HL-60 (cell line): ENCODE measurements around the gene DNAH5.

ENCODE experiments used
- DNase-seq, 2 experiments: peaks; one replicate each; pipeline ENCODE4 v3.0.0-alpha.2; 2010 to 2020; ENCODE audit warnings: low read depth in 1 of 2, low spot score in 1 of 2
- H3K27ac ChIP-seq: fragments of 250-450 bp; sonication (Bioruptor Pico); replicated peaks from 2 replicates; pipeline ENCODE4 v1.5.1; 2020; ENCODE audit warnings: mild to moderate bottlenecking, moderate library complexity
- H3K27me3 ChIP-seq: fragments of 250-450 bp; sonication (Bioruptor Pico); 2 replicates; pipeline ENCODE4 v1.5.1; 2021; ENCODE audit warnings: mild to moderate bottlenecking, moderate library complexity; ENCODE audit not compliant: insufficient read depth, poor library complexity, severe bottlenecking
- H3K4me3 ChIP-seq: replicated peaks from 2 replicates; pipeline ENCODE4 v1.5.1; 2011; ENCODE audit warnings: mild to moderate bottlenecking, control low read depth, low read length; ENCODE audit not compliant: insufficient read depth
- CTCF ChIP-seq: IDR thresholded peaks from one replicate; pipeline ENCODE4 v1.5.1; 2011; ENCODE audit warnings: low read length, control low read depth, inconsistent platforms; ENCODE audit not compliant: insufficient read depth
- GABPA ChIP-seq: IDR thresholded peaks from 2 replicates; pipeline ENCODE4 v1.6.1; 2012; ENCODE audit warnings: low read depth
- POLR2AphosphoS5 ChIP-seq: IDR thresholded peaks from 2 replicates; pipeline ENCODE4 v1.6.1; 2012; ENCODE audit warnings: low read depth
- REST ChIP-seq: IDR thresholded peaks from 2 replicates; pipeline ENCODE4 v1.6.1; 2012; ENCODE audit warnings: low read depth; ENCODE audit not compliant: insufficient replicate concordance
- SPI1 ChIP-seq: IDR thresholded peaks from 2 replicates; pipeline ENCODE4 v1.6.1; 2012; ENCODE audit warnings: low read depth, mild to moderate bottlenecking, borderline replicate concordance

Gene DNAH5

GRCh38 chr5:13859270-13860065 is 85.0 kb downstream of the DNAH5 start:
- TF ChIP-seq REST, result no peak
- TF ChIP-seq SPI1, result no peak
- no peak for TF ChIP-seq GABPA
- TF ChIP-seq CTCF, result no peak
- no peak for TF ChIP-seq POLR2AphosphoS5
- DNase-seq, result no peak

GRCh38 chr5:13843175-13843846 is 101.2 kb downstream of the DNAH5 start:
- Histone ChIP-seq H3K27me3 (no peaks in the 10 kb centered on the region), H3K4me3 (no peak overlapping the region), H3K27ac (no peak overlapping the region)
- no peak for TF ChIP-seq CTCF
- TF ChIP-seq GABPA, result no peak
- no peak for TF ChIP-seq POLR2AphosphoS5
- TF ChIP-seq SPI1, result no peak
- TF ChIP-seq REST, result no peak
- no peak for DNase-seq

More at GRCh38 chr5:13859270-13860065, 85.0 kb downstream of the DNAH5 start:
- Histone ChIP-seq H3K27ac (no peak overlapping the region), H3K4me3 (no peak overlapping the region), H3K27me3 (no peaks in the 10 kb centered on the region)

- DNase-seq, result no peak
- H3K27me3 ChIP-seq, result no peaks in the 10 kb centered on the region
- no peak overlapping the region for H3K4me3 ChIP-seq
- no peak overlapping the region for H3K27ac ChIP-seq
- TF ChIP-seq CTCF (no peak), POLR2AphosphoS5 (no peak), SPI1 (no peak), REST (no peak), GABPA (no peak)
Measured at GRCh38 chr5:13833440-13833839, 111.0 kb downstream of the DNAH5 start.
